Mucosa of rectum (tissue), 2 donors: ENCODE measurements around the gene CD300LB.
"Not testable (repeated sequence)": the region's sequence is repeated elsewhere in the genome, so short reads cannot be mapped to it uniquely, and the experiment has no call there.

Source experiments
- H3K27ac ChIP-seq, 2 donors: one replicate each; pipeline ENCODE4 v1.7.0; 2013; ENCODE audit warnings: inconsistent platforms in 2 of 2, low read depth in 2 of 2, low read length in 2 of 2
- H3K27me3 ChIP-seq, 2 donors: one replicate each; pipeline ENCODE4 v1.7.0; 2013; ENCODE audit warnings: low read length in 2 of 2; ENCODE audit not compliant: control insufficient read depth in 2 of 2, insufficient read depth in 2 of 2
- H3K36me3 ChIP-seq, 2 donors: one replicate each; pipeline ENCODE4 v1.7.0; 2013; ENCODE audit warnings: low read length in 2 of 2; ENCODE audit not compliant: control insufficient read depth in 2 of 2, insufficient read depth in 2 of 2
- H3K4me1 ChIP-seq, 2 donors: one replicate each; pipeline ENCODE4 v1.7.0; 2013; ENCODE audit warnings: low read length in 2 of 2, mild to moderate bottlenecking in 1 of 2; ENCODE audit not compliant: control insufficient read depth in 2 of 2, insufficient read depth in 2 of 2
- H3K4me3 ChIP-seq, 2 donors: one replicate each; pipeline ENCODE4 v1.7.0; 2013; ENCODE audit warnings: low read length in 2 of 2
- H3K9ac ChIP-seq, 2 donors: one replicate each; pipeline ENCODE4 v1.7.0; 2013; ENCODE audit warnings: low read length in 2 of 2, low read depth in 1 of 2, mild to moderate bottlenecking in 1 of 2
- H3K9me3 ChIP-seq, 2 donors: one replicate each; pipeline ENCODE4 v1.7.0; 2013; ENCODE audit warnings: low read length in 2 of 2; ENCODE audit not compliant: control insufficient read depth in 2 of 2
- donor health status: healthy.
- donor health status: Normal muscosa, but diverticular disease.

The CD300LB gene

GRCh38 chr17:74520790-74521480, 10.3 kb downstream of the CD300LB start:
- Histone ChIP-seq H3K9me3 (peaks cover 0 to 4% of the 10 kb centered on the region in 2 donors), H3K27ac (peak overlapping the region; percentile 59 to 63), H3K4me1 (no peaks in the 10 kb centered on the region), H3K4me3 (no peak overlapping the region), H3K9ac (no peak overlapping the region), H3K27me3 (peaks cover 0 to 3% of the 10 kb centered on the region in 2 donors), H3K36me3 (no peaks in the 10 kb centered on the region)

DNA sequence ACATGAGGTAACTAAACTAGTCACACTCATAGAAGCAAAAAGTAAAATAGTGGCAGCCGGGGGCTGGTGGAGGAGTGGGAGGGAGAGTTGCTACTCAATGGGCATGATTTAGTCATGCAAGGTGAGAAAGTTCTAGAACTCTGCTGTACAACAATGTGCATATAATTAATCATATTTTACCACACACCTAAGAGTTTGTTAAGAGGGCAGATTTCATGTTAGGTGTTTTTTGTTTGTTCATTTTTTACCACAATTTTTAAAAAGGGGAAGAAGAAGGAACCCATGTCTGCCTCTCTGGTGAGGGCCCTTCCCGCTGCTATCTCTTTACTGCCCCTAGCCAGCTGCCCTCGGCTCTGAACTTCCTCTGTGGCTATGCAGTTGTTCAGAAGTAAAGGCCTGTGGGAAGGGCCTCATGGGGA, 11.2 kb downstream of the CD300LB start:
- no peaks in the 10 kb centered on the region for H3K4me1 ChIP-seq
- H3K27ac ChIP-seq = peak overlapping the region in 1 of 2 donors; percentile 63
- H3K9ac ChIP-seq = no peak overlapping the region
- no peaks in the 10 kb centered on the region for H3K36me3 ChIP-seq
- H3K4me3 ChIP-seq = no peak overlapping the region
- peaks cover 0 to 4% of the 10 kb centered on the region in 2 donors for H3K9me3 ChIP-seq
- H3K27me3 ChIP-seq = peaks cover 0 to 3% of the 10 kb centered on the region in 2 donors

DNA sequence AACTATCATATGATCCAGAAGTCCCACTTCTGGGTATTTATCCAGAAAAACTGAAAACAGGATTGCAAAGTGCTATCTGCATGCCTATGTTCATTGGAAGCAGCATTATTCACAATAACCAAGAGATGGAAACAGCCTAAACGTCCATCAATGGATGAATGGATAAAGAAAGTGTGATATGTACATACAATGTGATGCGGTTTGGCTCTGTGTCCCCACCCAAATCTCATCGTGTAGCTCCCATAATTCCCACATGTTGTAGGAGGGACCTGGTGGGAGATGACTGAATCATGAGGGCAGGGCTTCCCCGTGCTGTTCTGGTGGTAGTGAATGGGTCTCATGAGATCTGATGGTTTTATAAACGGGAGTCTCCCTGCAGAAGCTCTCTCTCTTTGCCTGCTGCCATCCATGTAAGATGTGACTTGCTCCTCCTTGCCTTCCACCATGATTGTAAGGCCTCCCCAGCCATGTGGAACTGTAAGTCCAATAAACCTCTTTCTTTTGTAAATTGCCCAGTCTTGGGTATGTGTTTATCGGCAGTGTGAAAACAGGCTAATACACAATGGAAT, 12.8 kb downstream of the CD300LB start:
- H3K4me3 ChIP-seq, H3K36me3 ChIP-seq, H3K9ac ChIP-seq, H3K27me3 ChIP-seq, H3K27ac ChIP-seq, H3K4me1 ChIP-seq, H3K9me3 ChIP-seq: not testable (repeated sequence)

DNA sequence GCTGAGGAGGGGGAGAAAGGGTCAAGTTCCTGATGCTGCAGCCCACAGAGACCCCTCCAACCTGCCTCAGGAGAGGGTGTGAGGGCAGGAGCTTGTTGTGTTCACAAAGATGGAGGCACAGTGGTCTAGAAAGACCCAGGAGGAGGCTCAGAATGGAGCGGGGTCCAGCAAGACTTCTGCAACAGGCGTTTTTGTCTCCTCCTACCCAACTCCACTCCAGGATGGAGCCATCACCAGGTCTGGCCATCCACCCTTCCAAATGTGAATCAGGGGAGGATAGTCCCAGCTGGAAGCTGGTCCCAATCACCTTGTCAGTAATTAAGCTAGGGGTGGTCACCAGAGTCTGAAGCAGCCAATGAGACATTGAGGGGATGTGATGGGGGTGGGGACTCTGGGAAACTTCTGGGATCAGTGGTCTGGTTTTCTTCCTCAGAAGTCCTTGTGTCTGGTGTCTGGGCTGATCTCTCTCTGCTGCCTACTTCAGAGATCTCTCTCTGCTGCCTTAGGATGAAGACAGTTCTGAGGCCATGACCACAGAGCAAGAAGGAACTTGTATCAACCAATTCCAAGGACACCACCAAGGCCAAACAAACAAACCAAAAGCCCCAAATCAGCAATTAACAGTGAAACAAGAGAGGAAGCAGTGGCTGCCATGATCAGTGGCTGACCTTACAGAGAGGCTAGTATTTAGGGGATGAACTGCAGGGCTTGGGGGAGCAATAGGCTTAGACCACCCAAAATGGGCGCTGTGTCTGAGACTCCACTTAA, 14.5 kb downstream of the CD300LB start:
- Histone ChIP-seq H3K9me3 (peaks cover 0 to 4% of the 10 kb centered on the region in 2 donors), H3K36me3 (no peaks in the 10 kb centered on the region), H3K27ac (no peak overlapping the region), H3K9ac (no peak overlapping the region), H3K27me3 (no peaks in the 10 kb centered on the region), H3K4me1 (no peaks in the 10 kb centered on the region), H3K4me3 (no peak overlapping the region)

DNA sequence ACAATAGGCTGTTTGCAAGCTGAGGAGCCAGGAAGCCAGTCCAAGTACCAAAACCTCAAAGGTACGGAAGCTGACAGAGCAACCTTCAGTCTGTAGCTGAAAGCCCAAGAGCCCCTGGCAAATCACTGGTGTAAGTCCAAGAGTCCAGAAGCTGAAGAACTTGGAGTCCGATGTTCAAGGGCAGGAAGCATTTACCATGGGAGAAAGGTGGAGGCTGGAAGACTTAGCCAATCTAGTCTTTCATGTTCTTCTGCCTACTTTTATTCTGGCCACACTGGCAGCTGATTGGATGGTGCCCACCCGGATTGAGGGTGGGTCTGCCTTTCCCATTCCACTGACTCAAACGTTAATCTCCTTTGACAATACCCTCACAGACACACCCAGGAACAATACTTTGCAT, 15.3 kb downstream of the CD300LB start:
- Histone ChIP-seq H3K9ac (no peak overlapping the region), H3K27me3 (no peaks in the 10 kb centered on the region)

DNA sequence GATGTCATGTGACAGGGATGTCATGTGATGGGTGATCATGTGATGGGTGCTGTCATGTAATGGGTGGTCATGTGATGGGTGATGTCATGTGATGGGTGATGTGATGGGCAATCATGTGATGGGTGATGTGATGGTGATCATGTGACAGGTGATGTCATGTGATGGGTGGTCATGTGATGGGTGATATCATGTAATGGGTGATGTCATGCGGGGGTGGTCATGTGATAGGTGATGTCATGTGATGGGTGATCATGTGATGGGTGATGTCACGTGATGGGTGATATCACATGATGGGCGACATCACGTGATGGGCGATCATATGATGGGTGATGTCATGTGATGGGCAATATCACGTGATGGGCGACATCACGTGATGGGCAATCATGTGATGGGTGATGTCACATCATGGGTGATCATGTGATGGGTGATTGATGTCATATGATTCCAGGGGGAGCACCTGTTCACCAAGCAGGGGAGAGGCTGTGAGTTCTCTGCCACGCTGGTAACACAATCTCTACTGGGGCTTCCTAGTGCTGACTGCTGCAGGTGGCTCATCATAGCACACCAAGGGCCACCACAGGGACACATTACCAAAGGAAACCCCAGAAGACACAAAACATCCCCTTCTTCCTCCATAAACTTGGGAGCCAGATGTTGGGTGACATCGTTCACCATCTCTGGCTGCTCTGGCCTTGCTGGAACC, 16.5 kb downstream of the CD300LB start:
- Histone ChIP-seq H3K4me1 (no peaks in the 10 kb centered on the region), H3K27ac (no peak overlapping the region), H3K9me3 (peaks cover 0 to 4% of the 10 kb centered on the region in 2 donors), H3K4me3 (no peak overlapping the region), H3K36me3 (no peaks in the 10 kb centered on the region), H3K9ac (no peak overlapping the region), H3K27me3 (no peaks in the 10 kb centered on the region)

More for the DNA sequence above, 15.3 kb downstream of the CD300LB start:
- Histone ChIP-seq H3K4me3 (no peak overlapping the region), H3K9me3 (peaks cover 0 to 4% of the 10 kb centered on the region in 2 donors), H3K27ac (no peak overlapping the region), H3K4me1 (no peaks in the 10 kb centered on the region), H3K36me3 (no peaks in the 10 kb centered on the region)

DNA sequence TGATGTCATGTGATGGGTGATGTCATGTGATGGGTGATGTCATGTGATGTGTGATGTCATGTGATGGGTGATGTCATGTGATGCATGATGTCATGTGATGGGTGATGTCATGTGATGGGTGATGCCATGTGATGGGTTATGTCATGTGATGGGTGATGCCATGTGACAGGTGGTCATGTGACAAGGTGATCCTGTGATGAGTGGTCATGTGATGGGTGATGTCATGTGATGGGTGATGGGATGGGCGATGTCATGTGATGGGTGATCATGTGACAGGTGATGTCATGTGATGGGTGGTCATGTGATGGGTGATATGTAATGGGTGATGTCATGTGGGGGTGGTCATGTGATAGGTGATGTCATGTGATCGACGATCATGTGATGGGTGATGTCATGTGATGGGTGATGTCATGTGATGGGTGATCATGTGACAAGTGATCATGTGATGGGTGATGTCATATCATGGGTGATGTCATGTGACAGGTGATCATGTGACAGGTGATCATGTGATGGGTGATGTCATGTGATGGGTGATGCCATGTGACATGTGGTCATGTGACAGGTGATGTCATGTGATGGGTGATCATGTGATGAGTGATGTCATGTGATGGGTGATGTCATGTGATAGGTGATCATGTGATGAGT, 17.2 kb downstream of the CD300LB start:
- Histone ChIP-seq H3K9ac (no peak overlapping the region), H3K27ac (no peak overlapping the region), H3K27me3 (no peaks in the 10 kb centered on the region), H3K4me3 (no peak overlapping the region), H3K9me3 (peaks cover 0 to 4% of the 10 kb centered on the region in 2 donors), H3K4me1 (no peaks in the 10 kb centered on the region), H3K36me3 (no peaks in the 10 kb centered on the region)

DNA sequence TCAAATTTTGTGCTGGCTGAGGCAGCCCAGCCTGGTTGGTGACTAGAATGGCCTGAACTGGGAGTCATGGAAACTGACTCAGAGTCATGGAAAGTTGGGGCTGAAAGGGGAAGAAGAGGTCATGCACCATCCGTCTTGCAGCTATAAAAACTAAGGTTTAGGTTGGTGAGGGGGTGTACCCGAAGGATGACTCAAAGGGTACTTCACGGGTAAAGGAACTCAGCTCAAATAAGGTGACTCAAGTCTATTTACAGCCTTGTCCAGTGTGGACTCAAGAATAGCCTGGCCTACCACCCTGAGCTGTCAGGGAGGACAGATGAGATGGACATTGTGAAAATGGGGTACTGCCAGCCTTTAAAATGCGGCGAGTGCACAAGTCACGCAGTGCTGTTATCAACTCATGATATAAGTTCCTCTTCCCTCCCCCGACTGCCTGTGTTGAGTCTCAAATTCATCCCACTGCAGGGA, 18.6 kb downstream of the CD300LB start:
- Histone ChIP-seq H3K9ac (no peak overlapping the region), H3K4me3 (no peak overlapping the region), H3K4me1 (no peaks in the 10 kb centered on the region), H3K27ac (peak overlapping the region in 1 of 2 donors; percentile 43), H3K36me3 (no peaks in the 10 kb centered on the region), H3K9me3 (peaks cover 0 to 4% of the 10 kb centered on the region in 2 donors), H3K27me3 (no peaks in the 10 kb centered on the region)

GRCh38 chr17:74512036-74512435, 19.2 kb downstream of the CD300LB start:
- H3K4me1 ChIP-seq = no peaks in the 10 kb centered on the region
- peaks cover 0 to 4% of the 10 kb centered on the region in 2 donors for H3K9me3 ChIP-seq
- H3K4me3 ChIP-seq = no peak overlapping the region
- no peaks in the 10 kb centered on the region for H3K36me3 ChIP-seq
- peak overlapping the region in 1 of 2 donors; percentile 18 for H3K27ac ChIP-seq
- H3K9ac ChIP-seq = no peak overlapping the region
- no peaks in the 10 kb centered on the region for H3K27me3 ChIP-seq
